Inferior parietal cortex (tissue), 1 donor: ENCODE data around the gene GRM2.
"Not testable (repeated sequence)": the region's sequence is repeated elsewhere in the genome, so short reads cannot be mapped to it uniquely, and the experiment has no call there.

Experiments
- DNase-seq: peaks from one replicate; pipeline ENCODE4 v3.0.0-alpha.2; 2016; ENCODE audit errors: extremely low spot score

The GRM2 gene

GRCh38 chr3:51722362-51722761 lies 15.5 kb downstream of the GRM2 start:
- DNase-seq: no peak

- DNase-seq: no peak
Measured at GRCh38 chr3:51727500-51727899, 20.6 kb downstream of the GRM2 start.

- no peak for DNase-seq
Measured at GRCh38 chr3:51729042-51729633, 22.3 kb downstream of the GRM2 start.

GRCh38 chr3:51733859-51734571 lies 27.1 kb downstream of the GRM2 start:
- no peak for DNase-seq

- no peak for DNase-seq
Measured at GRCh38 chr3:51734572-51734907, 27.7 kb downstream of the GRM2 start.

GRCh38 chr3:51735039-51735438 lies 28.2 kb downstream of the GRM2 start:
- DNase-seq: no peak

GRCh38 chr3:51735950-51736349 lies 29.1 kb downstream of the GRM2 start:
- DNase-seq: no peak

GRCh38 chr3:51739110-51739509 lies 32.2 kb downstream of the GRM2 start:
- DNase-seq: no peak

GRCh38 chr3:51742320-51742719 lies 35.5 kb downstream of the GRM2 start:
- not testable (repeated sequence) for DNase-seq

- DNase-seq: not testable (repeated sequence)
Measured at GRCh38 chr3:51742978-51743377, 36.1 kb downstream of the GRM2 start.

GRCh38 chr3:51747840-51748239 lies 41.0 kb downstream of the GRM2 start:
- DNase-seq: no peak

GRCh38 chr3:51748327-51748726 lies 41.5 kb downstream of the GRM2 start:
- no peak for DNase-seq

GRCh38 chr3:51750878-51751277 lies 44.0 kb downstream of the GRM2 start:
- DNase-seq: no peak

GRCh38 chr3:51751287-51751686 lies 44.4 kb downstream of the GRM2 start:
- DNase-seq: no peak

- DNase-seq: not testable (repeated sequence)
Measured at GRCh38 chr3:51753763-51754750, 47.2 kb downstream of the GRM2 start.

GRCh38 chr3:51759203-51759602 lies 52.3 kb downstream of the GRM2 start:
- no peak for DNase-seq
